ENCODE data around the gene FMN2. TPM values are rescaled to one million over a fixed set of nuclear protein-coding genes. Genes with fewer than 3 reads are reported as not detected.

FMN2 gene
- total and polyA plus RNA-seq, 2 donors (not counting 1 experiment from before 2014, with no cell fraction given) = 8.0 to 13.7 TPM

- TF ChIP-seq CTCF (conservative IDR thresholded peaks at IDR 0.05 in 1 of 2, IDR thresholded peaks at IDR 0.05 in 1 of 2; ENCODE audit: low read depth in 1 of 2, low read length in 2 of 2) (no peak), EZH2 (IDR thresholded peaks at IDR 0.05; ENCODE audit: low read length, missing control alignments) (no peak)
- H3K4me2 ChIP-seq (ENCODE audit: extremely low read depth, insufficient read depth, low read length) = no peak overlapping the region
These were observed 411.9 kb downstream of the FMN2 start for GRCh38 chr1:240503558-240503957.

GRCh38 chr1:240506176-240506575 is 414.5 kb downstream of the FMN2 start:
- no peaks in the 10 kb centered on the region for H3K4me1 ChIP-seq (ENCODE audit: control insufficient read depth, extremely low read depth, insufficient read depth, low read length)
- no peak for DNase-seq (ENCODE audit: low read depth in 2 of 2)

More at GRCh38 chr1:240503558-240503957, 411.9 kb downstream of the FMN2 start:
- Histone ChIP-seq H3K9me3 (ENCODE audit: control insufficient read depth, insufficient read depth, low read depth, low read length) (no peaks in the 10 kb centered on the region), H3K4me1 (ENCODE audit: control insufficient read depth, extremely low read depth, insufficient read depth, low read length) (peaks cover 2% of the 10 kb centered on the region), H3K36me3 (ENCODE audit: control insufficient read depth, insufficient read depth, low read length) (no peaks in the 10 kb centered on the region), H3K27ac (ENCODE audit: insufficient read depth, low read length) (no peak overlapping the region), H4K20me1 (ENCODE audit: control insufficient read depth, extremely low read depth, insufficient read depth, low read length) (no peaks in the 10 kb centered on the region), H2AFZ (ENCODE audit: low read length) (no peak overlapping the region), H3K4me3 (replicated peaks in 1 of 4; ENCODE audit: control extremely low read depth in 1 of 4, insufficient read depth in 1 of 4, low read depth in 3 of 4, low read length in 4 of 4) (no peak overlapping the region), H3K27me3 (ENCODE audit: control insufficient read depth, insufficient read depth, low read length) (no peaks in the 10 kb centered on the region), H3K9ac (ENCODE audit: insufficient read depth, low read length) (no peak overlapping the region), H3K79me2 (ENCODE audit: control insufficient read depth, insufficient read depth, low read length) (no peaks in the 10 kb centered on the region)
- DNase-seq (ENCODE audit: low read depth in 2 of 2) = no peak

GRCh38 chr1:240508201-240508600 is 416.5 kb downstream of the FMN2 start:
- DNase-seq (ENCODE audit: low read depth in 2 of 2) = no peak
- Histone ChIP-seq H4K20me1 (ENCODE audit: control insufficient read depth, extremely low read depth, insufficient read depth, low read length) (no peaks in the 10 kb centered on the region), H3K9ac (ENCODE audit: insufficient read depth, low read length) (no peak overlapping the region), H3K4me1 (ENCODE audit: control insufficient read depth, extremely low read depth, insufficient read depth, low read length) (no peaks in the 10 kb centered on the region), H3K4me3 (replicated peaks in 1 of 4; ENCODE audit: control extremely low read depth in 1 of 4, insufficient read depth in 1 of 4, low read depth in 3 of 4, low read length in 4 of 4) (no peak overlapping the region), H3K9me3 (ENCODE audit: control insufficient read depth, insufficient read depth, low read depth, low read length) (no peaks in the 10 kb centered on the region), H3K36me3 (ENCODE audit: control insufficient read depth, insufficient read depth, low read length) (no peaks in the 10 kb centered on the region), H3K27me3 (ENCODE audit: control insufficient read depth, insufficient read depth, low read length) (no peaks in the 10 kb centered on the region), H3K79me2 (ENCODE audit: control insufficient read depth, insufficient read depth, low read length) (no peaks in the 10 kb centered on the region), H3K27ac (ENCODE audit: insufficient read depth, low read length) (no peak overlapping the region), H3K4me2 (ENCODE audit: extremely low read depth, insufficient read depth, low read length) (peak overlapping the region; percentile 5), H2AFZ (ENCODE audit: low read length) (no peak overlapping the region)
- TF ChIP-seq EZH2 (IDR thresholded peaks at IDR 0.05; ENCODE audit: low read length, missing control alignments) (no peak), CTCF (conservative IDR thresholded peaks at IDR 0.05 in 1 of 2, IDR thresholded peaks at IDR 0.05 in 1 of 2; ENCODE audit: low read depth in 1 of 2, low read length in 2 of 2) (no peak)

More at GRCh38 chr1:240506176-240506575, 414.5 kb downstream of the FMN2 start:
- H3K27me3 ChIP-seq (ENCODE audit: control insufficient read depth, insufficient read depth, low read length) = no peaks in the 10 kb centered on the region
- H3K79me2 ChIP-seq (ENCODE audit: control insufficient read depth, insufficient read depth, low read length) = no peaks in the 10 kb centered on the region
- no peak overlapping the region for H3K9ac ChIP-seq (ENCODE audit: insufficient read depth, low read length)
- H3K27ac ChIP-seq (ENCODE audit: insufficient read depth, low read length) = no peak overlapping the region
- no peaks in the 10 kb centered on the region for H4K20me1 ChIP-seq (ENCODE audit: control insufficient read depth, extremely low read depth, insufficient read depth, low read length)
- H3K9me3 ChIP-seq (ENCODE audit: control insufficient read depth, insufficient read depth, low read depth, low read length) = no peaks in the 10 kb centered on the region
- H3K4me2 ChIP-seq (ENCODE audit: extremely low read depth, insufficient read depth, low read length) = no peak overlapping the region
- no peaks in the 10 kb centered on the region for H3K36me3 ChIP-seq (ENCODE audit: control insufficient read depth, insufficient read depth, low read length)
- H3K4me3 ChIP-seq (replicated peaks in 1 of 4; ENCODE audit: control extremely low read depth in 1 of 4, insufficient read depth in 1 of 4, low read depth in 3 of 4, low read length in 4 of 4) = no peak overlapping the region
- no peak overlapping the region for H2AFZ ChIP-seq (ENCODE audit: low read length)
- TF ChIP-seq CTCF (conservative IDR thresholded peaks at IDR 0.05 in 1 of 2, IDR thresholded peaks at IDR 0.05 in 1 of 2; ENCODE audit: low read depth in 1 of 2, low read length in 2 of 2) = no peak
- no peak for TF ChIP-seq EZH2 (IDR thresholded peaks at IDR 0.05; ENCODE audit: low read length, missing control alignments)
